OCI-LY7 (cell line): ENCODE data around the gene AHCYL1.

ENCODE experiments used
- EZH2phosphoT487 ChIP-seq: fragments of 200-600 bp; sonication (generic); IDR thresholded peaks from 2 replicates; pipeline ENCODE4 v1.6.1; 2018; ENCODE audit warnings: low read depth, borderline replicate concordance, mild to moderate bottlenecking, mixed run types, antibody characterized with exemption, low read length, moderate library complexity, mixed read lengths
- TF ChIP-seq, protein P1 (sequence below): fragments of 200-600 bp; sonication (generic); conservative IDR thresholded peaks from 2 replicates; pipeline ENCODE4 v1.5.1; 2014; ENCODE audit warnings: mild to moderate bottlenecking, antibody characterized with exemption, low read length, moderate library complexity, mixed read lengths

DNA sequence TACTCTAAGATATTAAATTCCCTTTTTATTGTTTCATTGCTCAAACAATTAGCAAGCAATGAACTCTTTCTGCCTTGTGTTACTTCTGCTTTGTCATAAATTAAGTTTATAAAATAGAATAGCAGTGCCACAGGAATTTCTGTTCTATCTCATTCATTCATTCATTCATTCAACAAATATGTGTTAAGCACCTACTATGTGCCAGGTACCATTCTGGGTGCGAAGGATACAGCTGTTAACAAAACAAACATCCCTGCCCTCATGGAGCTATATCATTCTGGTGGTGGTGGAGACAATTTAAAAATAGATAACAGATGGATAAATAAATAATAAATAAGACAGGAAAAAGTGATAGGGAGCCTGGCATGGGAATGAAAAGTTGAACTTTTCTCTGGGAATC is 34.5 kb upstream of the AHCYL1 start:
- TF ChIP-seq, protein P1, sequence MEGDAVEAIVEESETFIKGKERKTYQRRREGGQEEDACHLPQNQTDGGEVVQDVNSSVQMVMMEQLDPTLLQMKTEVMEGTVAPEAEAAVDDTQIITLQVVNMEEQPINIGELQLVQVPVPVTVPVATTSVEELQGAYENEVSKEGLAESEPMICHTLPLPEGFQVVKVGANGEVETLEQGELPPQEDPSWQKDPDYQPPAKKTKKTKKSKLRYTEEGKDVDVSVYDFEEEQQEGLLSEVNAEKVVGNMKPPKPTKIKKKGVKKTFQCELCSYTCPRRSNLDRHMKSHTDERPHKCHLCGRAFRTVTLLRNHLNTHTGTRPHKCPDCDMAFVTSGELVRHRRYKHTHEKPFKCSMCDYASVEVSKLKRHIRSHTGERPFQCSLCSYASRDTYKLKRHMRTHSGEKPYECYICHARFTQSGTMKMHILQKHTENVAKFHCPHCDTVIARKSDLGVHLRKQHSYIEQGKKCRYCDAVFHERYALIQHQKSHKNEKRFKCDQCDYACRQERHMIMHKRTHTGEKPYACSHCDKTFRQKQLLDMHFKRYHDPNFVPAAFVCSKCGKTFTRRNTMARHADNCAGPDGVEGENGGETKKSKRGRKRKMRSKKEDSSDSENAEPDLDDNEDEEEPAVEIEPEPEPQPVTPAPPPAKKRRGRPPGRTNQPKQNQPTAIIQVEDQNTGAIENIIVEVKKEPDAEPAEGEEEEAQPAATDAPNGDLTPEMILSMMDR: no peak
- TF ChIP-seq EZH2phosphoT487: no peak
